ENCODE data around the gene ALDH4A1.
"Not testable (repeated sequence)": the region's sequence is repeated elsewhere in the genome, so short reads cannot be mapped to it uniquely, and the experiment has no call there.

The ALDH4A1 gene

GRCh38 chr1:18856435-18856834 lies 45.9 kb downstream of the ALDH4A1 start:
- no peak for DNase-seq (ENCODE audit: low spot score)

DNA sequence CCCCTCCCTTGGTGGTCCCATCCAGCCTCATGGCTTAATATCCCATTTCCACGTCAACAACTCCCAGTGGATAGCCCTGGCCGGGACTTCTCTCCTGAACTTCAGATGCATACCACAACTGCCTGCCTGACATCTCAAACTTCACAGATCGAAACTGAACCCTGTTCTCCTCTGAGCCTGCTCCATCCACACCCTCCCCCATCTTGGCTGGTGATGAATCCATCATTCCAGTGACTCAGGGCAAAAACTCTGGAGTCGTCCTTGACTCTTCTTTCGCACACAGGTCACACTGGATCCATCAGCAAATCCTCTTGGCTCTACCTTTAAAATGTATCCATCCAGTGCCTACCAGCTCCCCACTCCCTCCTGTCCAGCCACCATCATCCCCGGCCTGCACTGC lies 46.8 kb downstream of the ALDH4A1 start:
- DNase-seq (ENCODE audit: low spot score): no peak

GRCh38 chr1:18854331-18855025 lies 47.9 kb downstream of the ALDH4A1 start:
- no peak for DNase-seq (ENCODE audit: low spot score)

- no peak for DNase-seq (ENCODE audit: low spot score)
Observed at GRCh38 chr1:18852501-18852900, 49.9 kb downstream of the ALDH4A1 start.

GRCh38 chr1:18849261-18849711 lies 53.1 kb downstream of the ALDH4A1 start:
- DNase-seq (ENCODE audit: low spot score): no peak

GRCh38 chr1:18847723-18848122 lies 54.6 kb downstream of the ALDH4A1 start:
- DNase-seq (ENCODE audit: low spot score): not testable (repeated sequence)

- no peak for DNase-seq (ENCODE audit: low spot score)
Observed at GRCh38 chr1:18840145-18840544, 62.2 kb downstream of the ALDH4A1 start.

DNA sequence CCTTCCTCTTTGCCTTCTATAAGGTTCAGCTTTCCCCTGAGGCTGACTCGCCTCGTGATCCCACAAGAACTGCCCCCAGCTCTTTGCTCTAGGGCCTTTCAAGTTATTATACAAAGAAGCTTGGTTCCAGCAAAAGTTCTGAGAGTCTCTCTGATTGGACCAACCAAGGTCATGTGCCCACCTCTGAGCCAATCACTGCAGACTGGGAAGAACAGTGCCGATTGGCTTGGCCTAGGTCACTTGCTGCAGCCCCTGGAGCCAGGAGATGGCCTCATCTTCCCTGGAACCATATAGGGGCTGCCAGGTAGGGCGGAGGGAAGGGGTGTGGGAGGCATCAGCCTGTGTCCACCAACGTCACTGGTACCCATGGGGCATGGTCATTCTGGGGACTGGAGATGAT lies 65.7 kb downstream of the ALDH4A1 start:
- DNase-seq (ENCODE audit: low spot score): no peak

DNA sequence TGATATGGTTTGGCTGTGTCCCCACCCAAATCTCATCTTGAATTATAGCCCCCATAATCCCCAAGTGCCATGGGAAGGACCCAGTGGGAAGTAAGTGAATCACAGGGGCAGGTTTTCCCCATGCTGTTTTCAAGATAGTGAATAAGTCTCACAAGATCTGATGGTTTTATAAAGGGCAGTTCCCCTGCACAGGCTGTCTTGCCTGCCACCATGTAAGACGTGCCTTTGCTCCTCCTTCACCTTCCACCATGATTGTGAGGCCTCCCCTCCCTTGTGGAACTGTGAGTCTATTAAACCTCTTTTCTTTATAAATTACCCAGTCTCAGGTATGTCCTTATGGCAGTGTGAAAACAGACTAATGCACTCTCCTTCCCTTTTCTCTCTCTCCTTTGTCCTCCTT lies 70.0 kb downstream of the ALDH4A1 start:
- DNase-seq (ENCODE audit: low spot score): not testable (repeated sequence)

DNA sequence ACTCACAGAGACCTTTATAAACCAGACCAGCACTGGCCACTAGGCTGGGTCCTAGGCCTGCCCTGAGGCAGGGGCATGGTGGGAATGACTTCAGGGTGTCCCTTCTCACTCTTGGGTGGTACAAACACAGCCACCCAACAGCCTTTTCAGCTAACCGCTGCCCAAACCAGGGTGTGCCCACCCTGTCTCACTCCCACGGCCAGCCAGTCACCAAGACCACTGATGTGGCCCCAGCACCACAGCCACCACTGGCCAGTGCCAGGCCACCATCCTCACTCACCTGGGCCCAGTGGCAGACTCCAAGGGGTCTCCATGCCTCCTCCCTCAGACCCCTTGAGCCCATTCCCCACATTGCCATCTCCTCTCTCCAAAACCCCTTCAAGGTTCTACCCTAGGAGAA lies 70.7 kb downstream of the ALDH4A1 start:
- DNase-seq (ENCODE audit: low spot score): no peak

DNA sequence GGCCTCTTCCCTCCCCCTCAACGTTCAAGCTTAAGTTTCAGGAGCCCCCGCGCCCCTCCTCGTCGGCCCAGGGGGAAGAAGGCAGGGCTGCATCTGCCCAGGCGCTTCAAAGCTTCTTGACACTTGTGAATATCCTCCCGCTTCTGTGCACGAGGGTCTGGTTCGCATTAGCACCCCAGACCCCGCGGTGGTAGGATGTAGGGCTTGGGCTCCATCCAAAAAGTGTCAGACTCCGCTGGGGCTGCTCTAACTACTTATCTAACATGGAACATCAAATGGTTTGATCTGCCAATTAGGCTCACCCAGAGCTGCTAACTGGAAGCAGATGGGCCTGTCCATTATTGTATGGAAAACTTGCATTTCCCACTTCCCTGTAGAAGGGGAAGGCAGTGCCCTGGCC lies 71.8 kb downstream of the ALDH4A1 start:
- no peak for DNase-seq (ENCODE audit: low spot score)

DNA sequence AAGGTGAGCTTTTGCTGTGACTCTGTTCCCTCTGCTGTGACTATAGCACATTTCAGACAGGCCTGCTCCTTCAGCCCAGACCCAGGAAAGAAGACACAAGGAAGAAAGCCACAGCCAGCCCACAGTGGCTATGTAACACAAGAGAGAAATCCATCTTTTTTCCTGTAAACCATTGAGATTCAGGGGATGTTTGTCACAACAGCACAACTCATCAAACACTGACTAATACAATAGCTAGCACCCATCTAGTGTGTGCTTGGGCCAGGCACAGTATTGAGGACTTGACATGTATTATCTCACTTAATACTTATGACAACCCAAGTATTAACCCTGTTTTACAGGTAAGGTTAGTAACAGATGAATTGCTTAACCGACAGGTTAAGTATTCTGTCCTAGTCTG lies 72.7 kb downstream of the ALDH4A1 start:
- no peak for DNase-seq (ENCODE audit: low spot score)

DNA sequence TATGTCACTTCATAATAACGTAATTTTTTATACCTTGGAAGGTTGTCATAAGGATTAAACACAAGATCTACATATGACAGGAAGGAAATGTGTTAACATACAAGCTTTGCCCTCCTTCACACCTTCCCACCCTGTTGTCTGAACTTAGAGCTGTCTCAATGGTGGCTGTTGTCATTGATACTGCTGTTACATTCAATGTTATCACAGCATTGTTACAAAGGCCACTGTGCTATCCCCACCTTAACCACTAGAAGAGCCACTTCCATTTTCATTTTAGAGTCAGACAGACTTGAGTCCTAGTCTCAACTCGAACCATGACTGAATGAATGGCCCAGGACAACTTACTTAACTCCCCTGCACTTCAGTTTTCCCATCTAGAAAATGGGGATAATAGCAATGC lies 74.1 kb downstream of the ALDH4A1 start:
- no peak for DNase-seq (ENCODE audit: low spot score)

GRCh38 chr1:18823438-18823837 lies 78.9 kb downstream of the ALDH4A1 start:
- DNase-seq (ENCODE audit: low spot score): no peak
